OCI-LY1 (cell line): ENCODE measurements around the gene EHD1.

ENCODE experiments used
- CTCF ChIP-seq: fragments of 200-600 bp; sonication (generic), shearing (Covaris generic); IDR thresholded peaks from 2 replicates; pipeline ENCODE4 v1.5.1; 2017; ENCODE audit warnings: mild to moderate bottlenecking, antibody characterized with exemption, low read length, moderate library complexity, mixed read lengths
- EZH2 ChIP-seq: fragments of 200-600 bp; sonication (generic), shearing (Covaris generic); IDR thresholded peaks from 2 replicates; pipeline ENCODE4 v1.8.0; 2017; ENCODE audit warnings: borderline replicate concordance, mixed run types, mild to moderate bottlenecking, antibody characterized with exemption, low read length, moderate library complexity, mixed read lengths

GRCh38 chr11:64872790-64873488, 5.5 kb downstream of the EHD1 start:
- TF ChIP-seq CTCF = no peak
- no peak for TF ChIP-seq EZH2
